GM12864 (cell line): ENCODE measurements around the gene CYP4F8.

Source experiments
- DNase-seq: peaks from one replicate; pipeline ENCODE4 v3.0.0-alpha.2; 2011; ENCODE audit warnings: low read depth
- H3K4me3 ChIP-seq: 2 replicates; pipeline ENCODE4 v1.5.1; 2011; ENCODE audit warnings: mild to moderate bottlenecking, low read depth, low read length, control low read depth
- TF ChIP-seq, protein P1 (sequence below): IDR thresholded peaks from 2 replicates; pipeline ENCODE4 v1.5.1; 2011; ENCODE audit warnings: low read depth, mild to moderate bottlenecking, moderate library complexity, low read length, control low read depth, inconsistent platforms; ENCODE audit errors: missing control alignments

Gene CYP4F8

DNA sequence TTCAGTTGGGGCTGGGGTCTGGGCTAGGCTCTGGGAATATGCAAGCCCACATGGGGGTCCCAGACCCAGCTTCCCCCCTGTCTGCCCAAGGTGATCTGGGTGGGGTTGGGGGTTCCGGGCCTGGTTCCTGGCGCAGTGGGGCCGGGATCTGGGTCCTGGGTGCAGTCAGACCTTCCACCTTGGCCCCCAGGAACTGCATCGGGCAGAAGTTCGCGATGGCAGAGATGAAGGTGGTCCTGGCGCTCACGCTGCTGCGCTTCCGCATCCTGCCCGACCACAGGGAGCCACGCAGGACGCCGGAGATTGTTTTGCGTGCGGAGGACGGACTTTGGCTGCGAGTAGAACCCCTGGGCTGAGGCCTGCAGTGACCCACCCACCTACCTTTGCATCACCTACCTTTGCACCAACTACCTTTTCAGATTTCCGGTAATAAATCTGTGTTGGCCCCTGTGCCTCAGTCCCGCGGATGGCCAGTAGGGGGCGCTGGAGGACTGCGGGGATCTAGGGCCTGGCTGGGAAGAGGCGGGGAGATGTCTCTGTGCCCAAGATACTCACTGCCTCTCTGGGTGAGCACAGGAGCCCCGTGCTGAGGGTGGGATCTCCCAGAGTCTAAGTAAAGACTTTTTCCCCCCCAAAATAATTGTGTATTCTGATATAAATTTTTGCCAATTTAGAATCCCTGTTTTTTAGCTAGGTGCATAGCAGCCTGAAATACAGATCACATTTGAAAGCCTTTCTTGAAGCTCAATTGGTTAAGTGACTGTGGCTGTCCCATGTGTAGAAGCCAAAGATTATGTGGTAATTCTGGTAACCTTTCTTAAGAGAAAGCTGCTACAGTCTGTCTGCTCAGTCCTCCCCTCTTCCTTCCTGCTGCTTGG, 14.2 kb downstream of the CYP4F8 start:
- no peak overlapping the region for H3K4me3 ChIP-seq
- DNase-seq = peak; percentile 12
- TF ChIP-seq, protein P1, sequence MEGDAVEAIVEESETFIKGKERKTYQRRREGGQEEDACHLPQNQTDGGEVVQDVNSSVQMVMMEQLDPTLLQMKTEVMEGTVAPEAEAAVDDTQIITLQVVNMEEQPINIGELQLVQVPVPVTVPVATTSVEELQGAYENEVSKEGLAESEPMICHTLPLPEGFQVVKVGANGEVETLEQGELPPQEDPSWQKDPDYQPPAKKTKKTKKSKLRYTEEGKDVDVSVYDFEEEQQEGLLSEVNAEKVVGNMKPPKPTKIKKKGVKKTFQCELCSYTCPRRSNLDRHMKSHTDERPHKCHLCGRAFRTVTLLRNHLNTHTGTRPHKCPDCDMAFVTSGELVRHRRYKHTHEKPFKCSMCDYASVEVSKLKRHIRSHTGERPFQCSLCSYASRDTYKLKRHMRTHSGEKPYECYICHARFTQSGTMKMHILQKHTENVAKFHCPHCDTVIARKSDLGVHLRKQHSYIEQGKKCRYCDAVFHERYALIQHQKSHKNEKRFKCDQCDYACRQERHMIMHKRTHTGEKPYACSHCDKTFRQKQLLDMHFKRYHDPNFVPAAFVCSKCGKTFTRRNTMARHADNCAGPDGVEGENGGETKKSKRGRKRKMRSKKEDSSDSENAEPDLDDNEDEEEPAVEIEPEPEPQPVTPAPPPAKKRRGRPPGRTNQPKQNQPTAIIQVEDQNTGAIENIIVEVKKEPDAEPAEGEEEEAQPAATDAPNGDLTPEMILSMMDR = peak; percentile 92

DNA sequence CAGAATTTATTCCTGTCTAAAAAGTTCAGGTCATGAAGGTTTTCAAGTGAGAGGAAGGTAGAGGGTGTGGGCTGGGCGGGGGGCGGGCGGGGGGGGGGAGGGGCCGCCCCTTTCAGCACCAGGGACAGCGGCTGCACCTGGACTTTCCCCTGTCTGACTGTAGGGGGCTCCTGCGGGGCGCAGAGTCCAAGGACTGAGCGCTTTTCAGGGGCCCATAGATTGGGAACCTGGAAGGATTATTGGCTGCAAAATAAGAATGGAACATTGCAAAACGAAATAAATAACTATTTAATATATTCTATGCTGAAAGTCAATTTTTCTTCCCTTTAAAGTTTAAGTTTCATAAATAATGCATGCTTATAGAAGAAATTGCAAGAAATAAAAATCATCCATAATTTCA, 16.8 kb downstream of the CYP4F8 start:
- TF ChIP-seq, protein P1 = peak; percentile 35
- no peak for DNase-seq
- no peak overlapping the region for H3K4me3 ChIP-seq

DNA sequence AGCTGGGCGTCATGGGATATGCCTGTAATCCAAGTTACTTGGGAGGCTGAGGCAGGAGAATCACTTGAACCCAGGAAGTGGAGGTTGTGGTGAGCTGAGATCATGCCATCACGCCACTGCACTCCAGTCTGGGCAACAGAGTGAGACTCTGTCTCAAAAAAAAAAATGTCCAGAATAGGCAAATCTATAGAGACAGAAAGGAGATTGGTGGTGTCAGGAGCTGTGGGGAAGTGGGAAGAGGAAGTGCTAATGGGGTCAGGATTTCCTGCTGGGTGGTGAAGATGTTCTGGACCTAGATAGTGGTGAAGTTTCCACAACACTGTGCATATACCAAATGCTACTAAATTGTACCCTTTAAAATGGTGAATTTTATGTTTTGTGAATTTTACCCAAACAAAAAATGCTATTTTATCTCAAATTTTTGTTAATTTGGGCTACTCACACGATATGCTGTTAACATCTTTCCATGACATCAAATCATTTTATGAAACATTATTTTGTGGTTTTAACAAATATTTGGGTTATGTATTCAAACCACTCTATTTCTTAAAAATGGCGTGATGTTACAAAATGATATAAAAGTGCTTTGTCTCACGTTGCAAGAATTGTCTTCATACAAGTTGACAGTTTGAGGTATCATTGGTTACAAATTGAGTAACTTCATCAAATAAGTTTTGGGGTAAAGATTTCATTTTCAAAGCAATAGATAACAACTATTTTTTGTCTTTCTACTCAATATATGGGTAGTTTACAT, 18.2 kb downstream of the CYP4F8 start:
- TF ChIP-seq, protein P1 = no peak
- H3K4me3 ChIP-seq = no peak overlapping the region
- DNase-seq = no peak

DNA sequence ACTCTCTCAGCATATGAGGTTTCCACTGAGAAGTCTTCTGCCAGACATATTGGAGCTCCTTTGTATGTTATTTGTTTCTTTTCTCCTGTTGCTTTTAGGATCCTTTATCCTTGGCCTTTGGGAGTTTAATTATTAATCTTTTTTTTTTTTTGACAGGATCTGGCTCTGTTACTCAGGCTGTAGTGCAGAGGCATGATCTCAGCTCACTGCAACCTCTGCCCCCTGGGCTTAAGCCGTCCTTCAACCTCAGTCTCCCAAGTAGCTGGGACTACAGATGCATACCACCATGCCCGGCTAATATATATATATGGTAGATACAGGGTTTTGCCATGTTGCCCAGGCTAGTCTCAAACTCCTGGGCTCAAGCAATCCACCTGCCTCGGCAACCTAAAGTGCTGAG, 19.1 kb downstream of the CYP4F8 start:
- H3K4me3 ChIP-seq = no peak overlapping the region
- no peak for DNase-seq
- TF ChIP-seq, protein P1 = no peak

DNA sequence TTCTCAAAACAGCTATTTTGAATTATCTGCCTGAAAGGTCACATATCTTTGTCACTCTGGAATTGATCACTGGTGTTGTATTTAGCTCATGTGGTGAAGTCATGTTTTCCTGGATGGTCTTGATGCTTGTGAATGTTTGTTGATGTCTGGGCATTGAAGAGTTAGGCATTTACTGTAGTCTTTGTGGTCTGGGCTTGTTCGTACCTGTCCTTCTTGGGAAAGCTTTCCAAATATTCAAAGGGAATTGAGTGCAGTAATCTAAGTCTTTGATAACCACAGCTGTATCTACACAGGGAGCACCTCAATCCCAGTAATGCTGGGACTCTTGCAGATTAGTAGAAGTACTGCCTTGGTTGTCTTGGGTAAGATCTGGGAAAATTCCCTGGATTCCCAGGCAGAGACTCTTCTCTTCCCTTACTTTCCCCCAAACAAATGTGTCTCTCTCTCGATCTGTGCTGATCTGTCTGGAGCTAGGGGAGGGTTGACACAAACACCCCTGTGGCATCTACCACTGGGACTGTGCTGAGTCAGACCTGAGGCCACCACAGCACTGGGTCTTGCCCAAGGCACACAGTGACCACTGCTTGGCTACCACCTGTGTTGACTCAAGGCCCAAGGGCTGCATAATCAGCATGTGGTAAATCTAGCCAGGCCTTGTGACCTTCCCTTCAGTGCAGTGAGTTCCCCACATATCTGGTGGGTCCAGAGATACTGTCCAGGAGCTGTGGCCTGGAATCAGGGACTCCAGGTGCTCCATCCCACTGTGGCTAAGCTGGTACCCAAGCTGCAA, 20.2 kb downstream of the CYP4F8 start:
- no peak overlapping the region for H3K4me3 ChIP-seq
- DNase-seq = no peak
- TF ChIP-seq, protein P1 = no peak

DNA sequence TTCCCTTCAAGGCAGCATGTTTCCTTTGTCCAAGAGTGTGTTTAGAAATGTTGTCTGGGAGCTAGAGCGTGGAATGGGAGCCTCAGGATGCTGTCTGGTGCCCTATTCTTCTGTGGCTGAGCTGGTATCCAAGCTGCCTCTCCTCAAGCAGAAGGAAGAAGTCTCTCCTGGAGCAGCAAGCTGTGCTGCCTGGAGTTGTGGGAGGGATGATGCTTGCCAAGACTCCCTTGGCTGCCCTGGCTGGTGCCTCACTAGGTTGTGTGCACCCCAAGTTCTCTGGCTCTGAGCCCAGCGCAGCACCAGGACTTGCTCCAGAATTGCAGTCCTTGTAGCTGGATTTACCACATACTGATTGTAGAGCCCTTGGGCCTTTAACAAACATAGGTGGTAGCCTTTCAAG, 21.0 kb downstream of the CYP4F8 start:
- H3K4me3 ChIP-seq = no peak overlapping the region
- TF ChIP-seq, protein P1 = no peak

More for the DNA sequence above, 21.0 kb downstream of the CYP4F8 start:
- no peak for DNase-seq
